H1 (cell line): ENCODE results near the gene DTNB. TPM values are rescaled to one million over a fixed set of nuclear protein-coding genes. Genes with fewer than 3 reads are reported as not detected.

Experiments
- CHD2 ChIP-seq: IDR thresholded peaks from 2 replicates; pipeline ENCODE4 v1.6.1; 2012; ENCODE audit warnings: low read length, improper control_type of control experiment
- EP300 ChIP-seq, 2 experiments: IDR thresholded peaks; 1 replicate in 1 of 2; 2 replicates in 1 of 2; pipeline ENCODE4 v1.6.1; 2011 to 2012; ENCODE audit warnings: low read depth in 2 of 2, low read length in 2 of 2, mild to moderate bottlenecking in 2 of 2, borderline replicate concordance in 1 of 2, inconsistent platforms in 1 of 2, moderate library complexity in 1 of 2
- HDAC2 ChIP-seq, 2 experiments: fragments of 300-600 bp in 1 of 2; sonication (generic) in 1 of 2; IDR thresholded peaks; 2 replicates each; pipeline ENCODE4 v1.6.1; 2011 to 2012; ENCODE audit warnings: low read depth in 2 of 2, low read length in 2 of 2, mild to moderate bottlenecking in 2 of 2, moderate library complexity in 2 of 2, borderline replicate concordance in 1 of 2, inconsistent platforms in 1 of 2
- KDM4A ChIP-seq: IDR thresholded peaks from one replicate; pipeline ENCODE4 v1.7.1; 2012; ENCODE audit warnings: low read depth, mild to moderate bottlenecking, moderate library complexity, low read length, inconsistent platforms; ENCODE audit not compliant: severe bottlenecking
- MAFK ChIP-seq: IDR thresholded peaks from 2 replicates; pipeline ENCODE4 v1.6.1; 2012; ENCODE audit warnings: low read depth, mild to moderate bottlenecking, improper control_type of control experiment, low read length
- TBP ChIP-seq: IDR thresholded peaks from 2 replicates; pipeline ENCODE4 v1.6.1; 2011; ENCODE audit warnings: low read depth, low read length, improper control_type of control experiment
- TCF12 ChIP-seq: IDR thresholded peaks from 2 replicates; pipeline ENCODE4 v1.6.1; 2011; ENCODE audit warnings: low read depth, mild to moderate bottlenecking, low read length
- polyA plus RNA-seq, 7 experiments: library from polyadenylated mRNA; depleted of rRNA in 3 of 7; stranded (reverse) in 5 of 7; unstranded in 2 of 7; fragments of >200 nt in 5 of 7; fragments of 200-250 nt in 2 of 7; gene quantifications; 1 replicate in 5 of 7; 2 replicates in 1 of 7; 4 replicates in 1 of 7; pipeline versions ENCODE4 v1.2.1 to v1.2.3, GENCODE V29; 2011 to 2013; ENCODE audit warnings: missing spikeins in 2 of 7, mixed read lengths in 2 of 7
- total RNA-seq: library from RNA; stranded (reverse); fragmentation: NEBNext Ultra II Directional; extraction: Animal tissue kit (Norgen Biotek cat#: 25700); gene quantifications from 2 replicates; pipeline ENCODE4 v1.2.1, GENCODE V29; 2021
- TF ChIP-seq, protein P1 (sequence below): fragments of 300-600 bp; sonication (generic); IDR thresholded peaks from 2 replicates; pipeline ENCODE4 v1.7.1; 2012; ENCODE audit warnings: low read length, moderate library complexity, mild to moderate bottlenecking, inconsistent platforms; ENCODE audit not compliant: insufficient replicate concordance

The DTNB gene
- total and polyA plus RNA-seq, 2 of the 8 experiments (the other 6 are each of a cell fraction or from before 2014, with no cell fraction given) = 39.6 to 49.5 TPM

DNA sequence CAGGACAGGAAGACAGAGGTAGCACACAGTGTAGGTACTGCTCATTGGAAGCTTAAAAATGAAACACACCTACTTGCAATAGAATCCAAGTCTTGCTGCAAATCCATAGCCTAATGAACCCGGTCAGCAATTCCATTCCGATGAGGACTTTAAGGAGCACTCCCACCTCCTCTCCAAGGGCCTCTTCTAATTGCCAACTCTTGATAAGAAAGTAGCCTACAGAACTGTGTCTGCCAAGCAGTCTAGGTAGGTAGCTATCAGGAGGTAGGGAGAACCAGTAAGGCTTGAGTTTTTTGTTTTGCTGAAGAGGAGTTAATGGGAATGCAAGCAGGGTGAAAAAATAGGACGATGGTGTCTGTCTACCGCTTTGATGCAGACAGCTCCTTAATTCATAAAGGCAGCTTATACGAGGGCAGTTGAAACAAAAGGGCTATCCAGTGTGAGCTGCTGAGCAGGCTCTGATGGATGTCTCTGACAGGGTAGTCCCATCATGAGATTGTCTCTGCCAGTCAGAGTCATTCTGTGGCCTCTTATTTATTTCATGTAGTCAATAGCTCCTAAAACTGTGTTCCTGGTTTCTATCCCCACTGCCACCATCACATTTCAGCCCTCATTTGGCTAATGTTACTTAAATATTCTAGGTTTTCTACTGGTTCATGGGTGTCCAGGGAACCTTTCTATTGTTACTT is 176.0 kb downstream of the DTNB start (continued):
- TF ChIP-seq, protein P1, sequence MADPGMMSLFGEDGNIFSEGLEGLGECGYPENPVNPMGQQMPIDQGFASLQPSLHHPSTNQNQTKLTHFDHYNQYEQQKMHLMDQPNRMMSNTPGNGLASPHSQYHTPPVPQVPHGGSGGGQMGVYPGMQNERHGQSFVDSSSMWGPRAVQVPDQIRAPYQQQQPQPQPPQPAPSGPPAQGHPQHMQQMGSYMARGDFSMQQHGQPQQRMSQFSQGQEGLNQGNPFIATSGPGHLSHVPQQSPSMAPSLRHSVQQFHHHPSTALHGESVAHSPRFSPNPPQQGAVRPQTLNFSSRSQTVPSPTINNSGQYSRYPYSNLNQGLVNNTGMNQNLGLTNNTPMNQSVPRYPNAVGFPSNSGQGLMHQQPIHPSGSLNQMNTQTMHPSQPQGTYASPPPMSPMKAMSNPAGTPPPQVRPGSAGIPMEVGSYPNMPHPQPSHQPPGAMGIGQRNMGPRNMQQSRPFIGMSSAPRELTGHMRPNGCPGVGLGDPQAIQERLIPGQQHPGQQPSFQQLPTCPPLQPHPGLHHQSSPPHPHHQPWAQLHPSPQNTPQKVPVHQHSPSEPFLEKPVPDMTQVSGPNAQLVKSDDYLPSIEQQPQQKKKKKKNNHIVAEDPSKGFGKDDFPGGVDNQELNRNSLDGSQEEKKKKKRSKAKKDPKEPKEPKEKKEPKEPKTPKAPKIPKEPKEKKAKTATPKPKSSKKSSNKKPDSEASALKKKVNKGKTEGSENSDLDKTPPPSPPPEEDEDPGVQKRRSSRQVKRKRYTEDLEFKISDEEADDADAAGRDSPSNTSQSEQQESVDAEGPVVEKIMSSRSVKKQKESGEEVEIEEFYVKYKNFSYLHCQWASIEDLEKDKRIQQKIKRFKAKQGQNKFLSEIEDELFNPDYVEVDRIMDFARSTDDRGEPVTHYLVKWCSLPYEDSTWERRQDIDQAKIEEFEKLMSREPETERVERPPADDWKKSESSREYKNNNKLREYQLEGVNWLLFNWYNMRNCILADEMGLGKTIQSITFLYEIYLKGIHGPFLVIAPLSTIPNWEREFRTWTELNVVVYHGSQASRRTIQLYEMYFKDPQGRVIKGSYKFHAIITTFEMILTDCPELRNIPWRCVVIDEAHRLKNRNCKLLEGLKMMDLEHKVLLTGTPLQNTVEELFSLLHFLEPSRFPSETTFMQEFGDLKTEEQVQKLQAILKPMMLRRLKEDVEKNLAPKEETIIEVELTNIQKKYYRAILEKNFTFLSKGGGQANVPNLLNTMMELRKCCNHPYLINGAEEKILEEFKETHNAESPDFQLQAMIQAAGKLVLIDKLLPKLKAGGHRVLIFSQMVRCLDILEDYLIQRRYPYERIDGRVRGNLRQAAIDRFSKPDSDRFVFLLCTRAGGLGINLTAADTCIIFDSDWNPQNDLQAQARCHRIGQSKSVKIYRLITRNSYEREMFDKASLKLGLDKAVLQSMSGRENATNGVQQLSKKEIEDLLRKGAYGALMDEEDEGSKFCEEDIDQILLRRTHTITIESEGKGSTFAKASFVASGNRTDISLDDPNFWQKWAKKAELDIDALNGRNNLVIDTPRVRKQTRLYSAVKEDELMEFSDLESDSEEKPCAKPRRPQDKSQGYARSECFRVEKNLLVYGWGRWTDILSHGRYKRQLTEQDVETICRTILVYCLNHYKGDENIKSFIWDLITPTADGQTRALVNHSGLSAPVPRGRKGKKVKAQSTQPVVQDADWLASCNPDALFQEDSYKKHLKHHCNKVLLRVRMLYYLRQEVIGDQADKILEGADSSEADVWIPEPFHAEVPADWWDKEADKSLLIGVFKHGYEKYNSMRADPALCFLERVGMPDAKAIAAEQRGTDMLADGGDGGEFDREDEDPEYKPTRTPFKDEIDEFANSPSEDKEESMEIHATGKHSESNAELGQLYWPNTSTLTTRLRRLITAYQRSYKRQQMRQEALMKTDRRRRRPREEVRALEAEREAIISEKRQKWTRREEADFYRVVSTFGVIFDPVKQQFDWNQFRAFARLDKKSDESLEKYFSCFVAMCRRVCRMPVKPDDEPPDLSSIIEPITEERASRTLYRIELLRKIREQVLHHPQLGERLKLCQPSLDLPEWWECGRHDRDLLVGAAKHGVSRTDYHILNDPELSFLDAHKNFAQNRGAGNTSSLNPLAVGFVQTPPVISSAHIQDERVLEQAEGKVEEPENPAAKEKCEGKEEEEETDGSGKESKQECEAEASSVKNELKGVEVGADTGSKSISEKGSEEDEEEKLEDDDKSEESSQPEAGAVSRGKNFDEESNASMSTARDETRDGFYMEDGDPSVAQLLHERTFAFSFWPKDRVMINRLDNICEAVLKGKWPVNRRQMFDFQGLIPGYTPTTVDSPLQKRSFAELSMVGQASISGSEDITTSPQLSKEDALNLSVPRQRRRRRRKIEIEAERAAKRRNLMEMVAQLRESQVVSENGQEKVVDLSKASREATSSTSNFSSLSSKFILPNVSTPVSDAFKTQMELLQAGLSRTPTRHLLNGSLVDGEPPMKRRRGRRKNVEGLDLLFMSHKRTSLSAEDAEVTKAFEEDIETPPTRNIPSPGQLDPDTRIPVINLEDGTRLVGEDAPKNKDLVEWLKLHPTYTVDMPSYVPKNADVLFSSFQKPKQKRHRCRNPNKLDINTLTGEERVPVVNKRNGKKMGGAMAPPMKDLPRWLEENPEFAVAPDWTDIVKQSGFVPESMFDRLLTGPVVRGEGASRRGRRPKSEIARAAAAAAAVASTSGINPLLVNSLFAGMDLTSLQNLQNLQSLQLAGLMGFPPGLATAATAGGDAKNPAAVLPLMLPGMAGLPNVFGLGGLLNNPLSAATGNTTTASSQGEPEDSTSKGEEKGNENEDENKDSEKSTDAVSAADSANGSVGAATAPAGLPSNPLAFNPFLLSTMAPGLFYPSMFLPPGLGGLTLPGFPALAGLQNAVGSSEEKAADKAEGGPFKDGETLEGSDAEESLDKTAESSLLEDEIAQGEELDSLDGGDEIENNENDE = no peak
- TF ChIP-seq KDM4A = no peak
- TF ChIP-seq TCF12 = no peak
- TF ChIP-seq EP300 (IDR thresholded peaks at IDR 0.05; ENCODE audit: borderline replicate concordance in 1 of 2, low read depth in 2 of 2, low read length in 2 of 2) = no peak
- no peak for TF ChIP-seq TBP
- TF ChIP-seq MAFK = no peak
- TF ChIP-seq CHD2 = no peak
- no peak for TF ChIP-seq HDAC2 (IDR thresholded peaks at IDR 0.05; ENCODE audit: borderline replicate concordance in 1 of 2, low read depth in 2 of 2, low read length in 2 of 2)
